IMR-90 (cell line): ENCODE measurements around the gene SFXN2. TPM values are rescaled to one million over a fixed set of nuclear protein-coding genes. Genes with fewer than 3 reads are reported as not detected.

ENCODE experiments used
- ATAC-seq: fragments of 200-7000 bp; cut with Tn5 transposase; 2 replicates; pipeline ENCODE4 v1.9.1; 2020; ENCODE audit warnings: low read depth, mild to moderate bottlenecking, moderate library complexity
- BruUV-seq: library from RNA; stranded (reverse); fragments of 400-500 nt; replicated peaks from 2 replicates; lab custom pipeline; 2021; lab: Mats Ljungman, UMichigan
- CTCF ChIA-PET: fragments of 300-600 bp; formaldehyde crosslinking; extraction: SDS; loops from one replicate; lab custom pipeline; 2021; ENCODE audit warnings: antibody characterized with exemption; lab: Yijun Ruan, JAX
- POLR2A ChIA-PET: fragments of 300-600 bp; sonication (Branson Sonifier 250); formaldehyde crosslinking; loops from one replicate; lab custom pipeline; 2022; ENCODE audit warnings: antibody characterized with exemption; ENCODE audit not compliant: unreplicated experiment; lab: Charles Lee
- DNase-seq: peaks from one replicate; pipeline ENCODE4 v3.0.0; 2013
- H2AFZ ChIP-seq: replicated peaks from 2 replicates; pipeline ENCODE3; 2013; ENCODE audit warnings: low read length, mild to moderate bottlenecking; ENCODE audit not compliant: poor library complexity
- H2AK5ac ChIP-seq: 2 replicates; pipeline ENCODE4 v1.6.1; 2013; ENCODE audit warnings: low read depth, low read length, inconsistent platforms
- H2AK9ac ChIP-seq: replicated peaks from 2 replicates; pipeline ENCODE3; 2013; ENCODE audit warnings: mild to moderate bottlenecking, low read depth, low read length, moderate library complexity; ENCODE audit not compliant: poor library complexity
- H2BK120ac ChIP-seq: 2 replicates; pipeline ENCODE4 v1.6.1; 2013; ENCODE audit warnings: low read depth, low read length, inconsistent platforms
- H2BK15ac ChIP-seq: 3 replicates; pipeline ENCODE4 v1.6.1; 2013; ENCODE audit warnings: low read depth, low read length, inconsistent platforms
- H2BK20ac ChIP-seq: 2 replicates; pipeline ENCODE4 v1.6.1; 2013; ENCODE audit warnings: low read depth, mild to moderate bottlenecking, inconsistent platforms, low read length, moderate library complexity
- H2BK5ac ChIP-seq: 2 replicates; pipeline ENCODE4 v1.6.1; 2013; ENCODE audit warnings: mild to moderate bottlenecking, low read depth, low read length, inconsistent platforms; ENCODE audit not compliant: poor library complexity, severe bottlenecking
- H3K14ac ChIP-seq: replicated peaks from 2 replicates; pipeline ENCODE4 v1.6.1; 2013; ENCODE audit warnings: low read depth, low read length, inconsistent platforms
- H3K18ac ChIP-seq: 2 replicates; pipeline ENCODE4 v1.6.1; 2013; ENCODE audit warnings: low read depth, low read length, control low read depth
- H3K23ac ChIP-seq: 2 replicates; pipeline ENCODE4 v1.6.1; 2013; ENCODE audit warnings: low read depth, low read length, inconsistent platforms
- H3K27ac ChIP-seq: 2 replicates; pipeline ENCODE4 v1.5.1; 2013; ENCODE audit warnings: mild to moderate bottlenecking, control low read depth, low read length; ENCODE audit not compliant: insufficient read depth
- H3K27me3 ChIP-seq: 2 replicates; pipeline ENCODE4 v1.6.1; 2013; ENCODE audit warnings: low read length; ENCODE audit not compliant: control insufficient read depth, insufficient read depth
- H3K36me3 ChIP-seq: 2 replicates; pipeline ENCODE4 v1.6.1; 2013; ENCODE audit warnings: low read length, mixed read lengths; ENCODE audit not compliant: control insufficient read depth, insufficient read depth
- H3K4ac ChIP-seq: 2 replicates; pipeline ENCODE4 v1.6.1; 2013; ENCODE audit warnings: low read depth, low read length, inconsistent platforms
- H3K4me1 ChIP-seq: 2 replicates; pipeline ENCODE4 v1.6.1; 2013; ENCODE audit warnings: low read length, mixed read lengths; ENCODE audit not compliant: control insufficient read depth, insufficient read depth
- H3K4me2 ChIP-seq: 2 replicates; pipeline ENCODE4 v1.6.1; 2013; ENCODE audit warnings: low read depth, mild to moderate bottlenecking, control low read depth, low read length, moderate library complexity
- H3K4me3 ChIP-seq: 2 replicates; pipeline ENCODE4 v1.5.1; 2013; ENCODE audit warnings: low read depth, mild to moderate bottlenecking, control low read depth, low read length, moderate library complexity; ENCODE audit not compliant: insufficient read depth
- H3K56ac ChIP-seq: 2 replicates; pipeline ENCODE4 v1.6.1; 2013; ENCODE audit warnings: low read length, inconsistent platforms; ENCODE audit not compliant: insufficient read depth; ENCODE audit errors: extremely low read depth
- H3K79me1 ChIP-seq, 2 experiments: 2 replicates each; pipeline ENCODE4 v1.6.1; 2013; ENCODE audit warnings: low read length in 2 of 2, inconsistent platforms in 1 of 2, low read depth in 1 of 2
- H3K9ac ChIP-seq: 2 replicates; pipeline ENCODE4 v1.6.1; 2013; ENCODE audit warnings: low read depth, low read length, control low read depth
- H3K9me1 ChIP-seq: 2 replicates; pipeline ENCODE4 v1.6.1; 2013; ENCODE audit warnings: low read length, inconsistent platforms; ENCODE audit not compliant: insufficient read depth
- H3K9me3 ChIP-seq: 2 replicates; pipeline ENCODE4 v1.6.1; 2013; ENCODE audit warnings: low read length; ENCODE audit not compliant: control insufficient read depth, insufficient read depth
- H4K20me1 ChIP-seq: 2 replicates; pipeline ENCODE4 v1.6.1; 2013; ENCODE audit warnings: low read length, inconsistent platforms; ENCODE audit not compliant: insufficient read depth
- H4K5ac ChIP-seq: 2 replicates; pipeline ENCODE4 v1.6.1; 2013; ENCODE audit warnings: mild to moderate bottlenecking, low read depth, low read length, control low read depth
- H4K8ac ChIP-seq, 2 experiments: 2 replicates each; pipeline ENCODE4 v1.6.1; 2013; ENCODE audit warnings: low read depth in 2 of 2, low read length in 2 of 2, control low read depth in 1 of 2, inconsistent platforms in 1 of 2
- H4K91ac ChIP-seq: 2 replicates; pipeline ENCODE4 v1.6.1; 2013; ENCODE audit warnings: low read depth, low read length, inconsistent platforms; ENCODE audit not compliant: insufficient read depth
- BHLHE40 ChIP-seq: fragments of 150-350 bp; IDR thresholded peaks from 2 replicates; pipeline ENCODE4 v1.6.1; 2016; ENCODE audit warnings: mild to moderate bottlenecking, low read depth, low read length
- CEBPB ChIP-seq: IDR thresholded peaks from 2 replicates; pipeline ENCODE4 v1.6.1; 2012; ENCODE audit warnings: low read depth, low read length, improper control_type of control experiment
- CHD1 ChIP-seq: IDR thresholded peaks from 2 replicates; pipeline ENCODE4 v1.6.1; 2012; ENCODE audit warnings: low read depth, low read length, improper control_type of control experiment
- CTCF ChIP-seq: conservative IDR thresholded peaks from 2 replicates; pipeline ENCODE4 v1.5.1; 2012; ENCODE audit warnings: mild to moderate bottlenecking, low read depth, low read length, improper control_type of control experiment
- FOS ChIP-seq: fragments of 150-350 bp; IDR thresholded peaks from 2 replicates; pipeline ENCODE4 v1.6.1; 2016; ENCODE audit warnings: low read depth, low read length
- MAFK ChIP-seq: IDR thresholded peaks from 2 replicates; pipeline ENCODE4 v1.6.1; 2012; ENCODE audit warnings: low read depth, low read length, improper control_type of control experiment
- MAZ ChIP-seq: IDR thresholded peaks from 2 replicates; pipeline ENCODE4 v1.6.1; 2012; ENCODE audit warnings: low read depth, mild to moderate bottlenecking, low read length, improper control_type of control experiment, moderate library complexity, borderline replicate concordance
- MXI1 ChIP-seq: IDR thresholded peaks from 2 replicates; pipeline ENCODE4 v1.6.1; 2012; ENCODE audit warnings: low read depth, mild to moderate bottlenecking, low read length, moderate library complexity, borderline replicate concordance
- NFE2L2 ChIP-seq: fragments of 150-350 bp; IDR thresholded peaks from 2 replicates; pipeline ENCODE4 v1.6.1; 2016; ENCODE audit warnings: low read depth, mild to moderate bottlenecking, low read length
- POLR2A ChIP-seq: IDR thresholded peaks from 2 replicates; pipeline ENCODE4 v1.6.1; 2012; ENCODE audit warnings: mild to moderate bottlenecking, low read depth, low read length
- RAD21 ChIP-seq: IDR thresholded peaks from 2 replicates; pipeline ENCODE4 v1.6.1; 2012; ENCODE audit warnings: low read length, improper control_type of control experiment
- RCOR1 ChIP-seq: IDR thresholded peaks from 2 replicates; pipeline ENCODE4 v1.6.1; 2012; ENCODE audit warnings: mild to moderate bottlenecking, low read length, improper control_type of control experiment; ENCODE audit not compliant: insufficient replicate concordance
- RFX5 ChIP-seq: IDR thresholded peaks from 2 replicates; pipeline ENCODE4 v1.8.0; 2012; ENCODE audit warnings: low read depth, mild to moderate bottlenecking, low read length, moderate library complexity
- SMC3 ChIP-seq: fragments of 150-350 bp; IDR thresholded peaks from 2 replicates; pipeline ENCODE4 v1.6.1; 2016; ENCODE audit warnings: low read depth, mild to moderate bottlenecking, antibody characterized with exemption, low read length, moderate library complexity
- WGBS, 2 experiments: methylation state at CpG; one replicate each; pipeline versions ENCODE4 v1.1.5 to v1.1.7; 2013; ENCODE audit warnings: missing lambda C conversion rate in 2 of 2; ENCODE audit not compliant: insufficient read length in 1 of 2; ENCODE audit errors: extremely low coverage in 2 of 2; 5-methylcytosine and 5-hydroxymethylcytosine counted together
- dilution Hi-C: fragments of 300-500 bp; cut with HindIII; formaldehyde crosslinking; loops from one replicate; pipeline ENCODE4 v1.14.3; 2018; ENCODE audit warnings: low sequenced_read_pairs; ENCODE audit not compliant: unreplicated experiment
- in situ Hi-C: fragments of 300-500 bp; cut with MboI; formaldehyde crosslinking; loops from 3 replicates; pipeline ENCODE4 v1.14.3; 2019; ENCODE audit warnings: low sequenced_read_pairs, inconsistent platforms, mixed read lengths
- intact Hi-C: fragments of 100-400 bp; cut with micrococcal nuclease; formaldehyde crosslinking; loops from 2 replicates; pipeline ENCODE4 v1.10.0; 2022
- polyA plus RNA-seq, 3 experiments: library from polyadenylated mRNA; depleted of rRNA; stranded (reverse); fragments of >200 nt; gene quantifications; 2 replicates each; pipeline ENCODE4 v1.2.3, GENCODE V29; 2012; ENCODE audit warnings: low replicate concordance in 1 of 3
- total RNA-seq: library from RNA; depleted of rRNA; stranded (reverse); fragments of >200 nt; gene quantifications from 2 replicates; pipeline ENCODE4 v1.2.3, GENCODE V29; 2012
- TF ChIP-seq, protein P1 (sequence below): fragments of 150-350 bp; IDR thresholded peaks from 2 replicates; pipeline ENCODE4 v1.6.1; 2016; ENCODE audit warnings: low read depth, mild to moderate bottlenecking, low read length, moderate library complexity, borderline replicate concordance
- TF ChIP-seq, protein P2 (sequence below): fragments of 150-350 bp; IDR thresholded peaks from 2 replicates; pipeline ENCODE4 v1.6.1; 2017; ENCODE audit warnings: mild to moderate bottlenecking, antibody characterized with exemption, low read length, low read depth

Gene SFXN2
- total and polyA plus RNA-seq, 2 of the 4 experiments (the other 2 are of a cell fraction): 6.9 to 11.7 TPM

- H2AK5ac ChIP-seq: no peak overlapping the region
- H4K20me1 ChIP-seq: peaks cover 3% of the 10 kb centered on the region
- peaks cover 18 to 32% of the 10 kb centered on the region in 2 experiments for H3K79me1 ChIP-seq
- H3K4me1 ChIP-seq: peaks cover 8% of the 10 kb centered on the region
- POLR2A ChIA-PET: no interaction called here
- ATAC-seq (no peak), DNase-seq (no peak)
- H3K14ac ChIP-seq: no peak overlapping the region; the same call in 1 of the 2 replicates
- no peak overlapping the region for H3K27ac ChIP-seq
- peak overlapping the region in 1 of 2 experiments; percentile 21; a peak in 1 of 4 replicates for H4K8ac ChIP-seq
- no peaks in the 10 kb centered on the region for H3K36me3 ChIP-seq
- H3K9me3 ChIP-seq: no peaks in the 10 kb centered on the region
- H3K23ac ChIP-seq: peak overlapping the region; percentile 17; the same call in 1 of the 2 replicates
- no peak overlapping the region for H2AK9ac ChIP-seq
- H2AFZ ChIP-seq: no peak overlapping the region
- no peak overlapping the region for H3K4me2 ChIP-seq
- no peak overlapping the region for H2BK20ac ChIP-seq
- H3K4ac ChIP-seq: no peak overlapping the region
- no peak overlapping the region for H2BK120ac ChIP-seq
- no peak overlapping the region for H3K56ac ChIP-seq
- in situ Hi-C loops: no loop called here
- no peak overlapping the region for H4K5ac ChIP-seq
- H3K27me3 ChIP-seq: no peaks in the 10 kb centered on the region
- CTCF ChIA-PET: no interaction called here
- H3K9ac ChIP-seq: no peak overlapping the region
- dilution Hi-C loops: no loop called here
- no TSS peak for BruUV-seq
- H2BK5ac ChIP-seq: no peak overlapping the region
- no peak overlapping the region for H3K18ac ChIP-seq
- no peak overlapping the region for H4K91ac ChIP-seq
- intact Hi-C loops: loop anchor here (10.0 kb wide), 1 partner anchor 523 kb away; the partner anchor contains the start of gene RPEL1
- H3K9me1 ChIP-seq: peaks cover 13% of the 10 kb centered on the region
- no peak overlapping the region for H3K4me3 ChIP-seq
- 64% methylated on average over 3 of the region's 4 CpGs; no CpG with 5 or more reads in 1 of the 2 experiments for WGBS, 2 experiments
- no peak for TF ChIP-seq CHD1
- TF ChIP-seq RFX5: no peak
- no peak for TF ChIP-seq FOS
- TF ChIP-seq NFE2L2: no peak
- TF ChIP-seq BHLHE40: no peak
- no peak for TF ChIP-seq CTCF
- no peak for TF ChIP-seq CEBPB
- TF ChIP-seq, protein P1, sequence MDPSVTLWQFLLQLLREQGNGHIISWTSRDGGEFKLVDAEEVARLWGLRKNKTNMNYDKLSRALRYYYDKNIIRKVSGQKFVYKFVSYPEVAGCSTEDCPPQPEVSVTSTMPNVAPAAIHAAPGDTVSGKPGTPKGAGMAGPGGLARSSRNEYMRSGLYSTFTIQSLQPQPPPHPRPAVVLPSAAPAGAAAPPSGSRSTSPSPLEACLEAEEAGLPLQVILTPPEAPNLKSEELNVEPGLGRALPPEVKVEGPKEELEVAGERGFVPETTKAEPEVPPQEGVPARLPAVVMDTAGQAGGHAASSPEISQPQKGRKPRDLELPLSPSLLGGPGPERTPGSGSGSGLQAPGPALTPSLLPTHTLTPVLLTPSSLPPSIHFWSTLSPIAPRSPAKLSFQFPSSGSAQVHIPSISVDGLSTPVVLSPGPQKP: no peak
- no peak for TF ChIP-seq RAD21
- no peak for TF ChIP-seq POLR2A
- TF ChIP-seq, protein P2, sequence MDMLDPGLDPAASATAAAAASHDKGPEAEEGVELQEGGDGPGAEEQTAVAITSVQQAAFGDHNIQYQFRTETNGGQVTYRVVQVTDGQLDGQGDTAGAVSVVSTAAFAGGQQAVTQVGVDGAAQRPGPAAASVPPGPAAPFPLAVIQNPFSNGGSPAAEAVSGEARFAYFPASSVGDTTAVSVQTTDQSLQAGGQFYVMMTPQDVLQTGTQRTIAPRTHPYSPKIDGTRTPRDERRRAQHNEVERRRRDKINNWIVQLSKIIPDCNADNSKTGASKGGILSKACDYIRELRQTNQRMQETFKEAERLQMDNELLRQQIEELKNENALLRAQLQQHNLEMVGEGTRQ: no peak
- TF ChIP-seq MAFK: no peak
- no peak for TF ChIP-seq RCOR1
- TF ChIP-seq MXI1: no peak
- no peak for TF ChIP-seq MAZ
- TF ChIP-seq SMC3: no peak
- no peak overlapping the region; the same call in 2 of the 3 replicates for H2BK15ac ChIP-seq
Measured at GRCh38 chr10:102721954-102722353, 7.5 kb downstream of the SFXN2 start.
